Adipose tissue (tissue), 3 donors: Measurements from ENCODE around the gene ZNF592. TPM values are rescaled to one million over a fixed set of nuclear protein-coding genes. Genes with fewer than 3 reads are reported as not detected.

Experiments used
- H3K27ac ChIP-seq: one replicate; pipeline ENCODE4 v1.5.1; 2013; ENCODE audit warnings: low read depth, low read length
- WGBS, 3 donors: extraction: QIAGEN DNeasy Blood & Tissue Kit; methylation state at CpG; one replicate each; pipeline ENCODE4 v1.1.7; 2013; 5-methylcytosine and 5-hydroxymethylcytosine counted together
- polyA plus RNA-seq, 3 donors: library from polyadenylated mRNA; stranded (reverse); fragments of 200-250 nt; gene quantifications; one replicate each; pipeline ENCODE4 v1.2.3, GENCODE V29; 2013
- donor health status: healthy with polysubstance abuse.
- donor health status: Bipolar disorder and iron deficiency.
- donor health status: healthy.

Gene ZNF592
- polyA plus RNA-seq, 3 donors = 6.6 to 12.8 (median 9.6) TPM

GRCh38 chr15:84794162-84794547 lies 45.8 kb downstream of the ZNF592 start:
- WGBS, 3 donors = 92 to 95% (median 94%) methylated on average over 4 of the region's 4 CpGs

GRCh38 chr15:84795186-84795585 lies 46.8 kb downstream of the ZNF592 start:
- 85 to 93% (median 86%) methylated on average over 3 of the region's 3 CpGs for WGBS, 3 donors
- no peak overlapping the region for H3K27ac ChIP-seq

More at GRCh38 chr15:84794162-84794547, 45.8 kb downstream of the ZNF592 start:
- no peak overlapping the region for H3K27ac ChIP-seq

GRCh38 chr15:84797212-84797611 lies 48.8 kb downstream of the ZNF592 start:
- no peak overlapping the region for H3K27ac ChIP-seq
- 96 to 98% (median 98%) methylated on average over 4 of the region's 4 CpGs for WGBS, 3 donors

- H3K27ac ChIP-seq = no peak overlapping the region
- WGBS, 3 donors = 88 to 96% (median 95%) methylated on average over 3 of the region's 3 CpGs
Measured at GRCh38 chr15:84797801-84798200, 49.4 kb downstream of the ZNF592 start.

GRCh38 chr15:84798436-84798946 lies 50.1 kb downstream of the ZNF592 start:
- WGBS, 3 donors = 94 to 97% (median 96%) methylated on average over 21 of the region's 21 CpGs
- H3K27ac ChIP-seq = no peak overlapping the region

GRCh38 chr15:84799511-84800187 lies 51.3 kb downstream of the ZNF592 start:
- H3K27ac ChIP-seq = no peak overlapping the region
- 89 to 91% (median 90%) methylated on average over 10 of the region's 10 CpGs for WGBS, 3 donors

GRCh38 chr15:84800365-84800806 lies 52.0 kb downstream of the ZNF592 start:
- 82 to 89% (median 87%) methylated on average over 3 of the region's 3 CpGs for WGBS, 3 donors
- no peak overlapping the region for H3K27ac ChIP-seq

GRCh38 chr15:84804005-84804900 lies 55.9 kb downstream of the ZNF592 start:
- H3K27ac ChIP-seq = no peak overlapping the region
- WGBS, 3 donors = 58 to 82% (median 78%) methylated on average over 4 of the region's 4 CpGs

GRCh38 chr15:84805221-84805620 lies 56.8 kb downstream of the ZNF592 start:
- WGBS, 3 donors = 46 to 86% (median 80%) methylated on average over 1 of the region's 1 CpG
- no peak overlapping the region for H3K27ac ChIP-seq

- H3K27ac ChIP-seq = no peak overlapping the region
- 68 to 75% (median 73%) methylated on average over 3 of the region's 3 CpGs for WGBS, 3 donors
Measured at GRCh38 chr15:84807228-84807627, 58.8 kb downstream of the ZNF592 start.

GRCh38 chr15:84810073-84810840 lies 61.9 kb downstream of the ZNF592 start:
- no peak overlapping the region for H3K27ac ChIP-seq
- WGBS, 3 donors = 87 to 93% (median 91%) methylated on average over 7 of the region's 7 CpGs

- H3K27ac ChIP-seq = no peak overlapping the region
- 57 to 84% (median 79%) methylated on average over 4 of the region's 4 CpGs for WGBS, 3 donors
Measured at GRCh38 chr15:84811151-84811550, 62.8 kb downstream of the ZNF592 start.

GRCh38 chr15:84811828-84812227 lies 63.4 kb downstream of the ZNF592 start:
- no peak overlapping the region for H3K27ac ChIP-seq

- WGBS, 3 donors = 90 to 99% (median 93%) methylated on average over 2 of the region's 2 CpGs
Measured at GRCh38 chr15:84812842-84813241, 64.5 kb downstream of the ZNF592 start.

GRCh38 chr15:84813435-84813834 lies 65.0 kb downstream of the ZNF592 start:
- 96 to 100% (median 98%) methylated on average over 1 of the region's 1 CpG for WGBS, 3 donors
- H3K27ac ChIP-seq = no peak overlapping the region

More at GRCh38 chr15:84812842-84813241, 64.5 kb downstream of the ZNF592 start:
- H3K27ac ChIP-seq = no peak overlapping the region

- no peak overlapping the region for H3K27ac ChIP-seq
- 82 to 91% (median 83%) methylated on average over 1 of the region's 1 CpG for WGBS, 3 donors
Measured at GRCh38 chr15:84813931-84814330, 65.5 kb downstream of the ZNF592 start.

GRCh38 chr15:84814916-84815315 lies 66.5 kb downstream of the ZNF592 start:
- H3K27ac ChIP-seq = no peak overlapping the region
- WGBS, 3 donors = 56 to 88% (median 72%) methylated on average over 10 of the region's 10 CpGs

GRCh38 chr15:84816694-84817465 lies 68.5 kb downstream of the ZNF592 start, which contains the start of gene ALPK3:
TSS of gene ALPK3 (plus strand) at chr15:84817356. CDS start at chr15:84817453, 97 bp downstream.
- WGBS, 3 donors = 25 to 35% (median 31%) methylated on average over 53 to 63 of the region's 63 CpGs
- H3K27ac ChIP-seq = no peak within 1 kb of the TSS
